ENCODE data around the gene SRC.

GRCh38 chr20:37453288-37453687, 107.3 kb downstream of the SRC start:
- TF ChIP-seq CTCF (conservative IDR thresholded peaks at IDR 0.05; ENCODE audit: low read depth, low read length) = no peak
- TF ChIP-seq EZH2 (IDR thresholded peaks at IDR 0.05; ENCODE audit: low read length, unreplicated experiment) = no peak

All from PC-3 (cell line).